Hepatocyte (in vitro differentiated cells): ENCODE measurements around the gene FAM167B.

Experiments used
- CTCF ChIP-seq: fragments of 200-600 bp; sonication (generic); IDR thresholded peaks from 2 replicates; pipeline ENCODE4 v1.5.1; 2016; ENCODE audit warnings: antibody characterized with exemption, mild to moderate bottlenecking; ENCODE audit not compliant: poor library complexity
- EZH2 ChIP-seq: fragments of 200-600 bp; sonication (generic); IDR thresholded peaks from 2 replicates; pipeline ENCODE4 v1.6.1; 2016; ENCODE audit warnings: antibody characterized with exemption, mild to moderate bottlenecking, borderline replicate concordance

- no peak for TF ChIP-seq CTCF
- TF ChIP-seq EZH2 = no peak
Measured at GRCh38 chr1:32224285-32224684, 22.7 kb upstream of the FAM167B start.
